ENCODE data around the gene YY1. TPM values are rescaled to one million over a fixed set of nuclear protein-coding genes. Genes with fewer than 3 reads are reported as not detected.

Gene YY1
- polyA plus RNA-seq, 1 experiment, result 45.6 TPM

DNA sequence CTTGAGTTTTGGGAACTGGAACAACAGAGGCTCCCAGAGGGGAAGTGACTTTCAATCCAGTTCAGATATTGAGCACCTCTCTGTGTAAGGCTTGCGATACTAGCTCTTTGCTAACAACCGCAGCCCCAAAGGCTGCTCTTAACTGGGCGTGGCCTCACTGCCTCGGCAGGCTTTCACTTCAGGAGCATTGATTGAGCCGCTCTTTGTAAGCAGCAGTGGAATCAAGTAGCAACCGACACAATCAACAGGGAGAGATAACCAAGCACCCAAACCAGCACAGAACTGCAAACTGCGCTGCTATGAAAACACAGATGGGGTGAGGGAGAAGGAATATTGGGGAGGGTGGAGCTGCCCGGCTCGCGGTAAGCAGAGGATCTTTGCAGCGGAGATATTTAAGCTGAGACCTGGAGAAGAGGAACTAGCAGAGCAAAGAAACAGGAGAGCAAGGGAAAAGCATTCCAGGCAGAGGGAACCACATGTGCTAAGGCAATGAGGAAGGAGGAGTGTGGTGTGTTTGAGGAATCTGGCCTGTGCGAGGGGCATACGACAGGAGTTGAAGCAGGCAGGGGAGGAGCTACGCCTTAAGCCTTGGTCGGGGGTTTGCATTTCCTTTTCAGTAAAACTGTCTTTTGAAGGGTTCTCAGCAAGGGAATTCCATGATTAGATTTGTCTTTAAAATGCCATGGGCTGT lies 17.3 kb upstream of the YY1 start:
- CTCF ChIA-PET, result interaction anchor here (0.6 to 1.6 kb wide), 4 partner anchors 9 to 593 kb away, joined by 3 to 4 read pairs (median 4); no protein-coding TSS in a partner anchor
- Histone ChIP-seq H3K27me3 (ENCODE audit: control insufficient read depth, insufficient read depth, low read length) (no peaks in the 10 kb centered on the region), H3K27ac (ENCODE audit: low read depth, low read length) (peak overlapping the region; percentile 0), H3K9me3 (ENCODE audit: control insufficient read depth, insufficient read depth, low read length) (no peaks in the 10 kb centered on the region), H3K4me3 (ENCODE audit: low read depth, low read length) (peak overlapping the region; percentile 62)
- TF ChIP-seq, protein P1, sequence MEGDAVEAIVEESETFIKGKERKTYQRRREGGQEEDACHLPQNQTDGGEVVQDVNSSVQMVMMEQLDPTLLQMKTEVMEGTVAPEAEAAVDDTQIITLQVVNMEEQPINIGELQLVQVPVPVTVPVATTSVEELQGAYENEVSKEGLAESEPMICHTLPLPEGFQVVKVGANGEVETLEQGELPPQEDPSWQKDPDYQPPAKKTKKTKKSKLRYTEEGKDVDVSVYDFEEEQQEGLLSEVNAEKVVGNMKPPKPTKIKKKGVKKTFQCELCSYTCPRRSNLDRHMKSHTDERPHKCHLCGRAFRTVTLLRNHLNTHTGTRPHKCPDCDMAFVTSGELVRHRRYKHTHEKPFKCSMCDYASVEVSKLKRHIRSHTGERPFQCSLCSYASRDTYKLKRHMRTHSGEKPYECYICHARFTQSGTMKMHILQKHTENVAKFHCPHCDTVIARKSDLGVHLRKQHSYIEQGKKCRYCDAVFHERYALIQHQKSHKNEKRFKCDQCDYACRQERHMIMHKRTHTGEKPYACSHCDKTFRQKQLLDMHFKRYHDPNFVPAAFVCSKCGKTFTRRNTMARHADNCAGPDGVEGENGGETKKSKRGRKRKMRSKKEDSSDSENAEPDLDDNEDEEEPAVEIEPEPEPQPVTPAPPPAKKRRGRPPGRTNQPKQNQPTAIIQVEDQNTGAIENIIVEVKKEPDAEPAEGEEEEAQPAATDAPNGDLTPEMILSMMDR (IDR thresholded peaks at IDR 0.05; ENCODE audit: low read depth, low read length), result no peak
- POLR2A ChIA-PET, result interaction anchor here (0.9 kb wide), 1 partner anchor 29 kb away, joined by 3 read pairs; no protein-coding TSS in a partner anchor
- no peak for DNase-seq (ENCODE audit: low read depth, low spot score)

DNA sequence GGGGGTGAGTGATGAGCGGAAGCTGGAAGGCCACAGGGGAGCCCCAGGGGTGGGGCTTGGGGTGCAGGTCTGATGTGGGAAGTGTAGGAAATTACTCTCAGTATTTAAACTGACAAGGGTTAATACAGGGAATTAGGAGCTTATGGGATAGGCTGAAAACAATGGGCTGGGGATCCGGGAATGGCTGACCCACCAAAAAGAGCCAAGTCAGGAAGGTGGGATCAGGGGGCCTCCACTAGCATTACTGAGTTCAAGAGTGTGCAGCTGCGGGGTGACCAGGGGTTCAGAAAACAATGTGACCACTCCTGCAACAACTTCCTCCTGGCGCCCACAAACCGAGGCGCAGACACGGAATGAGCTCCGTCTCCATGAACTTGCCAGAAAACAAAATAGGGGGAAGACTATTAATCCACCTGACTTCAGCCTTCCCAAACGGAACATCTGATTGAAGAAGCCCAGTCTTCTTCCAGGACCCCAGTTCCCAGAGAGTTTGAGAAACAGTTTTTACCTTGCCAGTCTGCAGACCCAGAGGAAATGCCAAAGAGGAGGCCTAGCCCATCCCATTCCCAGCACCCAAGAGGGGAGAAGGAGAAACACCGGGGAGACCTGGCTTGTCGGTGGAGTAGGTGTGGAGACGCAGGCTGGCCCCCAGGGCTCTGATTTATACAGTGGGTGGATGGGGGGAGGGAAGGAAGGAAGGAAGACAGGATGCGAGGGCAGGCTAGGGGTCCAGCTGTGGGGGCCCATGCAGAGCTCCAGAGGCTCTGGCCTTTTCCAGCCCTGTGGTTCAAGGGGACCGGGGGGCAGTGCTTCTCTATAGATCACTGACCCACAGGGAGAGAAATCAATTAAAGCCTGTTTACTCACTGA lies 16.5 kb upstream of the YY1 start:
- ChIA-PET POLR2A (no interaction called here), CTCF (interaction anchor here (0.6 to 1.6 kb wide), 3 partner anchors 8 to 594 kb away, joined by 3 to 4 read pairs (median 4); no protein-coding TSS in a partner anchor)
- Histone ChIP-seq H3K27me3 (ENCODE audit: control insufficient read depth, insufficient read depth, low read length) (no peaks in the 10 kb centered on the region), H3K4me3 (ENCODE audit: low read depth, low read length) (peak overlapping the region; percentile 62; the same call in 1 of the 2 replicates), H3K27ac (ENCODE audit: low read depth, low read length) (no peak overlapping the region), H3K9me3 (ENCODE audit: control insufficient read depth, insufficient read depth, low read length) (no peaks in the 10 kb centered on the region)
- TF ChIP-seq, protein P1 (IDR thresholded peaks at IDR 0.05; ENCODE audit: low read depth, low read length), result no peak
- DNase-seq (ENCODE audit: low read depth, low spot score), result no peak

DNA sequence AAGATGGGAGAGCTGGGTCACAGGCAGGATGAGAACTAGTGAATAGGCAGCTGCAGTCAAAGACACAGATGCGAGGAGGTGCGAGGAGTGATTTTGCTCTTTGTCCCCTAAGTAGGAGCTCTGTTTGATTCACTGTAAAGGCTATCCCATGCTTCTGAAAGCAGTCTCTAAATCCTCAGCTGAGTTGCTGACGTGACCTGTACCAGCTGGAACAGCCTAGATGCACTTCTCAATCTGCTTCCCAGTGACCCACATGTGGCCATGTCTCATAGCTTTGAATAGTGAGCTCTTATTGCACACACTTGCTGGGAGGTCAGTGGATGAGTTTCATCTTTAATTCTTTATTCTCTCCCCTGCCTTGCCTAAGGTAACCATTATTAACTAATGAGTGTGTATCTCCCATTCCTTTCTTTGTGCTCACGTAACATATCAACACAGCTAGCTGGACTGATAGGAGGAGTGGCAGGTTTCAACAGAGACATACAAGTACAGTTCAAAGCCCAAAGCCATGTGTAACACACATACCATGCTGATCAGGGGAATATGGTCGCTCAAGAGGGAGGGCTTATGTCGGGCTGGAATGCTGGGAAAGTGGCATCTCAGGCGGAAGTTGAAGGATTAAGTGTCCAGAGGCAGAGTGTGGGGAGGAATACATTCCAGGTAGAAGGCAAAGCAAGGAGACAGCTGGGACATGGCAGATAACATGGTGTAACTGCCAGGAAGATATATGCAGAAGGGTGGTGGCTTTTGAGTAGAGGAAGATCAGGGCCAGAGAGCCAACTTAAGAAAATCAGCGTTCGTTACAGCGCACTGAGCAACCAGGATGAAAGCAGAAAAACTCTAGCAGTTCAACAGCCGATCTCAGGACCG lies 15.4 kb upstream of the YY1 start:
- Histone ChIP-seq H3K27ac (ENCODE audit: low read depth, low read length) (no peak overlapping the region), H3K9me3 (ENCODE audit: control insufficient read depth, insufficient read depth, low read length) (no peaks in the 10 kb centered on the region), H3K27me3 (ENCODE audit: control insufficient read depth, insufficient read depth, low read length) (no peaks in the 10 kb centered on the region), H3K4me3 (ENCODE audit: low read depth, low read length) (no peak overlapping the region)
- POLR2A ChIA-PET, result no interaction called here
- TF ChIP-seq, protein P1 (IDR thresholded peaks at IDR 0.05; ENCODE audit: low read depth, low read length), result no peak
- no peak for DNase-seq (ENCODE audit: low read depth, low spot score)
- CTCF ChIA-PET, result interaction anchor here (0.6 to 1.4 kb wide), 2 partner anchors 13 to 17 kb away, joined by 3 to 6 read pairs; no protein-coding TSS in a partner anchor

DNA sequence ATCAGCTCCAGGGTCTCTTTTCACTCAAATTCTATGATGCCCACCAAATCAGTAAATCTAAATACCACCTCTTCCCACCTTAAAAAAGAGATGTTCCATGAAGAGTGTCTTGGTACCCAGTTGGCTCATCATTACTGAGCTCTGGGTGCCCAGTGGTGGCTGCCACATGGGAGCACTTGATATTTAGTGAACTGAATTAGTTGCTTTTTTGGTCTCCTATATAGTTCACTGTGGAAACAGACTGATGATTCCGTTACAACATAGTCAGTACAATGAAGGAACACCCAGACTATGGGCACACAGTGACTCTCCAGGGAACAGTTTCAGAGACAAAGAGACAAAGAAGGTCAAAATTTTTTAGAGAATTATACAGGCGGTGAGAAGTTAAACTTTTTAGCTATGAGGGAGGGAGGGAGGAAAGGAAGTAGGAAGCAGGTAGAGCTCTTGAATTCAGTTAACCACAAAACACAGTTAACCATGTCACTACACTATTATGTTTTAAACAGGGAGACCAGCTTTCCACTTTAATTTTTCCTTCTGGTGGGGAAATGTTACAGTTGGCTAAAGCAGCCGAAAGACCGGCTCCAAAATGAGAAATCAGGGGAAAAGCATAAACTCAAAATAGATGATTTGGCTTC lies 14.6 kb upstream of the YY1 start:
- ChIA-PET POLR2A (no interaction called here), CTCF (interaction anchor here (0.6 to 1.4 kb wide), 3 partner anchors 13 to 61 kb away, joined by 3 to 6 read pairs (median 3); no protein-coding TSS in a partner anchor)

More for the DNA sequence above, 14.6 kb upstream of the YY1 start:
- H3K4me3 ChIP-seq (ENCODE audit: low read depth, low read length), result no peak overlapping the region
- H3K9me3 ChIP-seq (ENCODE audit: control insufficient read depth, insufficient read depth, low read length), result no peaks in the 10 kb centered on the region
- no peak overlapping the region for H3K27ac ChIP-seq (ENCODE audit: low read depth, low read length)
- DNase-seq (ENCODE audit: low read depth, low spot score), result no peak
- TF ChIP-seq, protein P1 (IDR thresholded peaks at IDR 0.05; ENCODE audit: low read depth, low read length), result no peak
- no peaks in the 10 kb centered on the region for H3K27me3 ChIP-seq (ENCODE audit: control insufficient read depth, insufficient read depth, low read length)

Measured in AG04450 (cell line).